HG03064 (cell line): Measurements from ENCODE around the gene TPRN.

ENCODE experiments used
- ATAC-seq: cut with Tn5 transposase; IDR thresholded peaks from one replicate; pipeline ENCODE4 v1.9.1; 2021; ENCODE audit warnings: low read depth; ENCODE audit not compliant: unreplicated experiment

Gene TPRN

GRCh38 chr9:137163365-137163715 is 37.2 kb downstream of the TPRN start:
- ATAC-seq, result no peak

- no peak for ATAC-seq
Measured at GRCh38 chr9:137162505-137163364, 37.8 kb downstream of the TPRN start.

- ATAC-seq, result no peak
Measured at GRCh38 chr9:137161558-137162486, 38.7 kb downstream of the TPRN start.

- no peak for ATAC-seq
Measured at GRCh38 chr9:137160716-137161557, 39.6 kb downstream of the TPRN start.

- ATAC-seq, result no peak
Measured at GRCh38 chr9:137160054-137160425, 40.5 kb downstream of the TPRN start.

- no peak for ATAC-seq
Measured at GRCh38 chr9:137159105-137160053, 41.2 kb downstream of the TPRN start.

GRCh38 chr9:137158625-137159024 is 41.9 kb downstream of the TPRN start:
- no peak for ATAC-seq

- ATAC-seq, result no peak
Measured at GRCh38 chr9:137157618-137158415, 42.7 kb downstream of the TPRN start.

- no peak for ATAC-seq
Measured at GRCh38 chr9:137156567-137157375, 43.8 kb downstream of the TPRN start.

- ATAC-seq, result no peak
Measured at GRCh38 chr9:137152844-137153405, 47.6 kb downstream of the TPRN start.

GRCh38 chr9:137150617-137151457 is 49.7 kb downstream of the TPRN start:
- peak; percentile 39 for ATAC-seq

- ATAC-seq, result peak; percentile 14
Measured at GRCh38 chr9:137149942-137150616, 50.5 kb downstream of the TPRN start.

GRCh38 chr9:137149363-137149762 is 51.2 kb downstream of the TPRN start:
- ATAC-seq, result no peak

GRCh38 chr9:137148661-137149060 is 51.9 kb downstream of the TPRN start:
- no peak for ATAC-seq

- ATAC-seq, result no peak
Measured at GRCh38 chr9:137148242-137148641, 52.3 kb downstream of the TPRN start.

- no peak for ATAC-seq
Measured at GRCh38 chr9:137147793-137148160, 52.8 kb downstream of the TPRN start.
